ENCODE results near the gene PHACTR2. TPM values are rescaled to one million over a fixed set of nuclear protein-coding genes. Genes with fewer than 3 reads are reported as not detected.

The PHACTR2 gene
- total RNA-seq, 2 donors from 2014 or later = 164 to 222 TPM

DNA sequence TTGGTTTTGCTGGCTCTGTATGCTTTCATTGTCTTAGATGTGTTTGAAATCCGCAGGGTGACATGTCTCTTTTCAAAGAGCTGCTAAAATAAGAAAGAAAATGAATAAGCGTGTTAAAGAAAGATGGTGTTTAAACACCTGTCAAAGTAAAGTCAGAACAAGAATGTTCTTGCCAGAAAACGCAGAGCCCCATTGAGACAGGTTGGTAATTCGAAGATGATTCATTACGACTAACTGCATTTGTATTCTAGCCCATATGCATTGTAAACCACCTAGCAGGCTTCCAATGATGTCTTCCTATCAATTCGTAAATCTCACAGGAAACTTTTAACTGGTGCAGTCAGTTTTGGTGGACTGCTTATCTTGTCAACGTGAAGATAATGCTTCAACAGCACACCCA, 16.8 kb downstream of the PHACTR2 start:
- no peaks in the 10 kb centered on the region for H3K27me3 Mint-ChIP-seq (ENCODE audit: insufficient read depth)
- Histone ChIP-seq H3K4me1 (ENCODE audit: control insufficient read depth, insufficient read depth, low read length) (peaks cover 23% of the 10 kb centered on the region), H3K4me3 (ENCODE audit: low read length) (no peak overlapping the region), H3K27ac (ENCODE audit: low read depth, low read length) (no peak overlapping the region), H3K36me3 (ENCODE audit: control insufficient read depth, insufficient read depth, low read length) (peaks cover 84% of the 10 kb centered on the region), H3K9ac (ENCODE audit: extremely low read depth, low read length, poor library complexity, severe bottlenecking) (no peak overlapping the region), H3K9me3 (ENCODE audit: control insufficient read depth, low read length) (no peaks in the 10 kb centered on the region), H3K27me3 (ENCODE audit: control insufficient read depth, insufficient read depth, low read length, poor library complexity, severe bottlenecking) (no peaks in the 10 kb centered on the region)
- no peak for DNase-seq
- H3K9me3 Mint-ChIP-seq = no peaks in the 10 kb centered on the region
- H3K36me3 Mint-ChIP-seq (ENCODE audit: low read depth) = peaks cover 17% of the 10 kb centered on the region
- no peak overlapping the region for H3K27ac Mint-ChIP-seq
- WGBS, 2 experiments (ENCODE audit: insufficient coverage in 1 of 2, insufficient read length in 1 of 2) = 70 to 79% methylated on average over 7 of the region's 7 CpGs
- peaks cover 75% of the 10 kb centered on the region for H3K4me1 Mint-ChIP-seq
- no peak overlapping the region for H3K4me3 Mint-ChIP-seq
- TF ChIP-seq, protein P1, sequence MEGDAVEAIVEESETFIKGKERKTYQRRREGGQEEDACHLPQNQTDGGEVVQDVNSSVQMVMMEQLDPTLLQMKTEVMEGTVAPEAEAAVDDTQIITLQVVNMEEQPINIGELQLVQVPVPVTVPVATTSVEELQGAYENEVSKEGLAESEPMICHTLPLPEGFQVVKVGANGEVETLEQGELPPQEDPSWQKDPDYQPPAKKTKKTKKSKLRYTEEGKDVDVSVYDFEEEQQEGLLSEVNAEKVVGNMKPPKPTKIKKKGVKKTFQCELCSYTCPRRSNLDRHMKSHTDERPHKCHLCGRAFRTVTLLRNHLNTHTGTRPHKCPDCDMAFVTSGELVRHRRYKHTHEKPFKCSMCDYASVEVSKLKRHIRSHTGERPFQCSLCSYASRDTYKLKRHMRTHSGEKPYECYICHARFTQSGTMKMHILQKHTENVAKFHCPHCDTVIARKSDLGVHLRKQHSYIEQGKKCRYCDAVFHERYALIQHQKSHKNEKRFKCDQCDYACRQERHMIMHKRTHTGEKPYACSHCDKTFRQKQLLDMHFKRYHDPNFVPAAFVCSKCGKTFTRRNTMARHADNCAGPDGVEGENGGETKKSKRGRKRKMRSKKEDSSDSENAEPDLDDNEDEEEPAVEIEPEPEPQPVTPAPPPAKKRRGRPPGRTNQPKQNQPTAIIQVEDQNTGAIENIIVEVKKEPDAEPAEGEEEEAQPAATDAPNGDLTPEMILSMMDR (conservative IDR thresholded peaks at IDR 0.05) = no peak

DNA sequence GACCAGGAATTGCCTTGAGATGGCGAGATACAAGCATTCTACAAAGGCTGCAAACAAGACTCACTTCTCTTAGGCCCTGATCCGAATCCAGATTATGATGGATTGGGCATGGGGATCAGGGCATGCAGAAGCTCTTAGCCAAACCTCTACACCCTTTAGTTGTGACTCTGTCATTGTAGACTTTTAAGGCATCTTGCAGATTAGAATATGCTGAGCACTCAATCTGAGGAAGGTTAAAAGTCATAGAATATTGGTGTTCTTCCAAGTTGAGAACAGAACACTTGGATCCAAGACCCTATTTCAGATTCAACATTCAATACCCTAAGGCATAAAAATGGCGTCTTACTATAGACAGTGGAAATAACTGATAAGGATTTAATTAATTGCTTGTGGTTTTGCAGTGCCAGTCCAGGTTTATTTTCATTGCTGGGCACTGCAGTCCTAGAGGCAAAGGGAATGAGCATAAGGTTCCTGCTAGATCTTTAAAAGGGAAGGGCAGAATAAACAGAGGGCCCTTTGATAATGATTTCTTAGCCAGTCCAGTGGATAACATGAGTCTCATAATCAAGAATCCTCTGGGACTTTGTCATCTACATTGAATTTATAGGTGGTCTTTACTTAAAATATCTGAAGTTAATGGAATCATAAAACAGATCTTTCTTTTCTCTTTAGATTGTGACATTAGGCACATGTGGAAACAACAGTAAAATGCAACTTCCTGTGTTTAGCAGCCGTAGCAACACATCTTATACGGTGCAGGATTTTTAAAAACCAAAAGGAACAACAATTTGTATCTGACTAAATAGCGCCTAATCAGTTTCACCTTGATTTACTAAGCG, 17.6 kb downstream of the PHACTR2 start:
- Mint-ChIP-seq H3K36me3 (ENCODE audit: low read depth) (peaks cover 20% of the 10 kb centered on the region), H3K4me1 (peaks cover 69% of the 10 kb centered on the region), H3K27ac (no peak overlapping the region), H3K27me3 (ENCODE audit: insufficient read depth) (no peaks in the 10 kb centered on the region), H3K4me3 (no peak overlapping the region), H3K9me3 (no peaks in the 10 kb centered on the region)
- Histone ChIP-seq H3K4me1 (ENCODE audit: control insufficient read depth, insufficient read depth, low read length) (peaks cover 23% of the 10 kb centered on the region), H3K27me3 (ENCODE audit: control insufficient read depth, insufficient read depth, low read length, poor library complexity, severe bottlenecking) (no peaks in the 10 kb centered on the region), H3K36me3 (ENCODE audit: control insufficient read depth, insufficient read depth, low read length) (peaks cover 84% of the 10 kb centered on the region), H3K4me3 (ENCODE audit: low read length) (no peak overlapping the region), H3K9ac (ENCODE audit: extremely low read depth, low read length, poor library complexity, severe bottlenecking) (no peak overlapping the region), H3K27ac (ENCODE audit: low read depth, low read length) (no peak overlapping the region), H3K9me3 (ENCODE audit: control insufficient read depth, low read length) (no peaks in the 10 kb centered on the region)
- TF ChIP-seq, protein P1 (conservative IDR thresholded peaks at IDR 0.05) = no peak
- WGBS, 2 experiments (ENCODE audit: insufficient coverage in 1 of 2, insufficient read length in 1 of 2) = 86 to 88% methylated on average over 2 to 7 of the region's 7 CpGs
- DNase-seq = no peak

DNA sequence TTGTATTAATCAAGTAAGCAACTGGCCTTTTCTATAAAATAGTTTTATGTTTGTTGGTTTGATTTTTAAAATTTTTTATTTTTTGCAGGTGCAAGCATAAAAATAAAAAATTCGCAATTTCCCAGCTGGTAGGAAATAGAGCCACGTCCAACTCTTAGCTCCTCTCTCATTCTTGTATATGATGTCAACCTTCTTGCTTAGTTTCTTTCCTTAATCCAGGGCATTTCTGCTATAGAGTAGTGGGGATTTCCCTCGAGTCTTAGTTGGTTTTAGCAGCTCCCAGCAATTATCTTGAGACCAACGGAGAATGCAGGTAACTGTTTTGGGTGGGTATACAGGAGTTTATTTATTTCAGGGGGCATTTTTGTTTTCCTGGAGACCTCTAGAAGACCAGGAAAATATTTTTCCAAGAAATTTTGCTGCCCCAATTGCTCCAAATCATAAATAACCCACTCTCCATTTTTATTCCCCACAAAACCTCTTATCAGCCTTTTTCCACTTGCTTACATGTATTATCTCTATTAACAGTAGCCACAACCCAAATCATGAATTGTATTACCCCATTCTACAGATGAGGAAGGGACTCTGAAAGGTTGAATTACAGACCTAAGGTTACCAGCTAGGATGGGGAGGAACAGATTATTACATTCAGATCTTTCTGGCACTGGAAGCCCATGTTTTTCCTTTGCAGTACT, 18.4 kb downstream of the PHACTR2 start:
- Histone ChIP-seq H3K27ac (ENCODE audit: low read depth, low read length) (no peak overlapping the region), H3K4me1 (ENCODE audit: control insufficient read depth, insufficient read depth, low read length) (peaks cover 23% of the 10 kb centered on the region), H3K9me3 (ENCODE audit: control insufficient read depth, low read length) (no peaks in the 10 kb centered on the region), H3K9ac (ENCODE audit: extremely low read depth, low read length, poor library complexity, severe bottlenecking) (no peak overlapping the region), H3K27me3 (ENCODE audit: control insufficient read depth, insufficient read depth, low read length, poor library complexity, severe bottlenecking) (no peaks in the 10 kb centered on the region), H3K36me3 (ENCODE audit: control insufficient read depth, insufficient read depth, low read length) (peaks cover 81% of the 10 kb centered on the region), H3K4me3 (ENCODE audit: low read length) (no peak overlapping the region)
- 85 to 93% methylated on average over 2 to 4 of the region's 4 CpGs for WGBS, 2 experiments (ENCODE audit: insufficient coverage in 1 of 2, insufficient read length in 1 of 2)
- no peak overlapping the region for H3K4me3 Mint-ChIP-seq
- H3K4me1 Mint-ChIP-seq = peaks cover 68% of the 10 kb centered on the region
- H3K27me3 Mint-ChIP-seq (ENCODE audit: insufficient read depth) = no peaks in the 10 kb centered on the region
- TF ChIP-seq, protein P1 (conservative IDR thresholded peaks at IDR 0.05) = no peak
- H3K9me3 Mint-ChIP-seq = no peaks in the 10 kb centered on the region
- H3K27ac Mint-ChIP-seq = no peak overlapping the region
- DNase-seq = no peak
- H3K36me3 Mint-ChIP-seq (ENCODE audit: low read depth) = peaks cover 16% of the 10 kb centered on the region

All from endodermal cell (in vitro differentiated cells).